ENCODE measurements around the gene CCDC33. TPM values are rescaled to one million over a fixed set of nuclear protein-coding genes. Genes with fewer than 3 reads are reported as not detected.

Gene CCDC33
- total and polyA plus RNA-seq, 2 experiments from 2014 or later = 2.6 to 2.8 TPM

DNA sequence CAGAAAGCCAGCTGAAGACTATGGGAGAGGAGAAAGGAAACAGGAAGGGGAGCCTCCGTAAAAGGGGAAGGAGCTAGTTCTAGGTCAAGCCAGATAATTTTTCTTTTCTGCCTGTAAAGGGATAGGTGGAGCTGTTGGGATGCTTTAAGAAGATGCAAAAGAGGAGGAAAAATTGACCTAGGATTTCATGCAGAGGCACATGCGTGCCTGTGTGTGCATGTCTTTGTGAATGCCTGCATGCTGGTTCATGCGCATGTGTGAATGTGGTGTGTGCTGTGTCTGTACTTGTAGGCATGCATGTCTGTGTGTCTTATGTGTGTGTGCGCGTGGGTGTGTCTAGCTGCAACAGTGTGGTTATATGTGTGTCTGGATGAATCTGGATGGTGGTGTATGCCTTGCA lies 27.3 kb downstream of the CCDC33 start:
- Mint-ChIP-seq H3K27ac (no peak overlapping the region), H3K9me3 (no peaks in the 10 kb centered on the region), H3K4me3 (peak overlapping the region; percentile 6; the same call in 2 of the 3 replicates), H3K27me3 (ENCODE audit: insufficient read depth, low read depth, poor library complexity) (peaks cover 21% of the 10 kb centered on the region), H3K4me1 (peaks cover 38% of the 10 kb centered on the region), H3K36me3 (ENCODE audit: low read depth) (no peaks in the 10 kb centered on the region)
- TF ChIP-seq, protein P1, sequence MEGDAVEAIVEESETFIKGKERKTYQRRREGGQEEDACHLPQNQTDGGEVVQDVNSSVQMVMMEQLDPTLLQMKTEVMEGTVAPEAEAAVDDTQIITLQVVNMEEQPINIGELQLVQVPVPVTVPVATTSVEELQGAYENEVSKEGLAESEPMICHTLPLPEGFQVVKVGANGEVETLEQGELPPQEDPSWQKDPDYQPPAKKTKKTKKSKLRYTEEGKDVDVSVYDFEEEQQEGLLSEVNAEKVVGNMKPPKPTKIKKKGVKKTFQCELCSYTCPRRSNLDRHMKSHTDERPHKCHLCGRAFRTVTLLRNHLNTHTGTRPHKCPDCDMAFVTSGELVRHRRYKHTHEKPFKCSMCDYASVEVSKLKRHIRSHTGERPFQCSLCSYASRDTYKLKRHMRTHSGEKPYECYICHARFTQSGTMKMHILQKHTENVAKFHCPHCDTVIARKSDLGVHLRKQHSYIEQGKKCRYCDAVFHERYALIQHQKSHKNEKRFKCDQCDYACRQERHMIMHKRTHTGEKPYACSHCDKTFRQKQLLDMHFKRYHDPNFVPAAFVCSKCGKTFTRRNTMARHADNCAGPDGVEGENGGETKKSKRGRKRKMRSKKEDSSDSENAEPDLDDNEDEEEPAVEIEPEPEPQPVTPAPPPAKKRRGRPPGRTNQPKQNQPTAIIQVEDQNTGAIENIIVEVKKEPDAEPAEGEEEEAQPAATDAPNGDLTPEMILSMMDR (conservative IDR thresholded peaks at IDR 0.05; ENCODE audit: low read depth in 2 of 2) = 0 out of 4 replicates have a peak, but pooled peaks of 1 of the 2 experiments have one; percentile 8
- no peak for TF ChIP-seq JUNB (IDR thresholded peaks at IDR 0.05; ENCODE audit: unreplicated experiment)
- Histone ChIP-seq H3K27me3 (ENCODE audit: insufficient read depth) (no peaks in the 10 kb centered on the region), H3K79me2 (replicated peaks; ENCODE audit: insufficient read depth) (no peaks in the 10 kb centered on the region), H2AFZ (no peak overlapping the region), H3K4me1 (ENCODE audit: insufficient read depth) (peaks cover 17% of the 10 kb centered on the region; the same call in 1 of the 2 replicates), H3K4me2 (0 out of 2 replicates have a peak overlapping the region, but pooled peaks have one; percentile 60), H3K27ac (ENCODE audit: low read depth) (no peak overlapping the region), H4K20me1 (replicated peaks; ENCODE audit: insufficient read depth) (no peaks in the 10 kb centered on the region), H3K4me3 (no peak overlapping the region), H3K9me2 (ENCODE audit: insufficient read depth) (no peaks in the 10 kb centered on the region), H3K36me3 (ENCODE audit: insufficient read depth) (no peaks in the 10 kb centered on the region), H3F3A (replicated peaks; ENCODE audit: low read depth) (no peaks in the 10 kb centered on the region)
- ATAC-seq (no peak), DNase-seq (ENCODE audit: low spot score) (no peak)

DNA sequence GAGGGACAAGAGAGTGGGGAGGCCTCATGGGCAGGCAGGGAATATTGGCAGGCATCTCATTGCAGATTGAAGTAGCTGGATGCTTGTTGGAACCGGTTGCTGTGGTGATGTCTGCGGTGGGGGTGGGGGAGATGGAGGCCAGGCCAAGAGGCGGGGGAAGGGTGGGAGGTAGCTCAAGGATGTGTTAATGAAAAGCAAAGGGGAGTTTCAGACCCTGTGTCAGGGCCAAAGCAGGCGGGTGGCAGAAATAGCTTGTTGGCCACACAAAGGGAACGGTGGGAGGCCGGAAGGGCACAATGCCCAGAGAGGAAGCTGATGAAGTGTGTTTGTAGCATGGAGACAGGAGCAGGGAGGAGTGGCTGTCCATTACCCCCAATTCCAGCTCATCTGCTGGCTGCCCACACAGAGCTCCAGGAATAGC lies 28.0 kb downstream of the CCDC33 start:
- Mint-ChIP-seq H3K27ac (no peak overlapping the region), H3K4me3 (peak overlapping the region; percentile 6; the same call in 1 of the 3 replicates), H3K36me3 (ENCODE audit: low read depth) (no peaks in the 10 kb centered on the region), H3K9me3 (no peaks in the 10 kb centered on the region), H3K27me3 (ENCODE audit: insufficient read depth, low read depth, poor library complexity) (peaks cover 19% of the 10 kb centered on the region), H3K4me1 (peaks cover 34% of the 10 kb centered on the region)
- no peak overlapping the region for H3K4me3 ChIP-seq
- peaks cover 17% of the 10 kb centered on the region; the same call in 1 of the 2 replicates for H3K4me1 ChIP-seq (ENCODE audit: insufficient read depth)
- H3K79me2 ChIP-seq (replicated peaks; ENCODE audit: insufficient read depth) = no peaks in the 10 kb centered on the region
- H4K20me1 ChIP-seq (replicated peaks; ENCODE audit: insufficient read depth) = no peaks in the 10 kb centered on the region
- H3K36me3 ChIP-seq (ENCODE audit: insufficient read depth) = no peaks in the 10 kb centered on the region
- no peak overlapping the region for H3K27ac ChIP-seq (ENCODE audit: low read depth)
- H3K27me3 ChIP-seq (ENCODE audit: insufficient read depth) = no peaks in the 10 kb centered on the region
- ATAC-seq = peak; percentile 76
- H3K9me2 ChIP-seq (ENCODE audit: insufficient read depth) = no peaks in the 10 kb centered on the region
- H3F3A ChIP-seq (replicated peaks; ENCODE audit: low read depth) = no peaks in the 10 kb centered on the region
- H3K4me2 ChIP-seq = peak overlapping the region; percentile 60; the same call in 1 of the 2 replicates
- H2AFZ ChIP-seq = no peak overlapping the region
- DNase-seq (ENCODE audit: low spot score) = peak; percentile 55
- no peak for TF ChIP-seq ZNF114 (CRISPR knock-in tag; IDR thresholded peaks at IDR 0.05)
- TF ChIP-seq EZH2phosphoT487 (IDR thresholded peaks at IDR 0.05; ENCODE audit: unreplicated experiment) = no peak
- TF ChIP-seq, protein P2, sequence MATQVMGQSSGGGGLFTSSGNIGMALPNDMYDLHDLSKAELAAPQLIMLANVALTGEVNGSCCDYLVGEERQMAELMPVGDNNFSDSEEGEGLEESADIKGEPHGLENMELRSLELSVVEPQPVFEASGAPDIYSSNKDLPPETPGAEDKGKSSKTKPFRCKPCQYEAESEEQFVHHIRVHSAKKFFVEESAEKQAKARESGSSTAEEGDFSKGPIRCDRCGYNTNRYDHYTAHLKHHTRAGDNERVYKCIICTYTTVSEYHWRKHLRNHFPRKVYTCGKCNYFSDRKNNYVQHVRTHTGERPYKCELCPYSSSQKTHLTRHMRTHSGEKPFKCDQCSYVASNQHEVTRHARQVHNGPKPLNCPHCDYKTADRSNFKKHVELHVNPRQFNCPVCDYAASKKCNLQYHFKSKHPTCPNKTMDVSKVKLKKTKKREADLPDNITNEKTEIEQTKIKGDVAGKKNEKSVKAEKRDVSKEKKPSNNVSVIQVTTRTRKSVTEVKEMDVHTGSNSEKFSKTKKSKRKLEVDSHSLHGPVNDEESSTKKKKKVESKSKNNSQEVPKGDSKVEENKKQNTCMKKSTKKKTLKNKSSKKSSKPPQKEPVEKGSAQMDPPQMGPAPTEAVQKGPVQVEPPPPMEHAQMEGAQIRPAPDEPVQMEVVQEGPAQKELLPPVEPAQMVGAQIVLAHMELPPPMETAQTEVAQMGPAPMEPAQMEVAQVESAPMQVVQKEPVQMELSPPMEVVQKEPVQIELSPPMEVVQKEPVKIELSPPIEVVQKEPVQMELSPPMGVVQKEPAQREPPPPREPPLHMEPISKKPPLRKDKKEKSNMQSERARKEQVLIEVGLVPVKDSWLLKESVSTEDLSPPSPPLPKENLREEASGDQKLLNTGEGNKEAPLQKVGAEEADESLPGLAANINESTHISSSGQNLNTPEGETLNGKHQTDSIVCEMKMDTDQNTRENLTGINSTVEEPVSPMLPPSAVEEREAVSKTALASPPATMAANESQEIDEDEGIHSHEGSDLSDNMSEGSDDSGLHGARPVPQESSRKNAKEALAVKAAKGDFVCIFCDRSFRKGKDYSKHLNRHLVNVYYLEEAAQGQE (IDR thresholded peaks at IDR 0.05; ENCODE audit: unreplicated experiment) = no peak
- TF ChIP-seq, protein P3, sequence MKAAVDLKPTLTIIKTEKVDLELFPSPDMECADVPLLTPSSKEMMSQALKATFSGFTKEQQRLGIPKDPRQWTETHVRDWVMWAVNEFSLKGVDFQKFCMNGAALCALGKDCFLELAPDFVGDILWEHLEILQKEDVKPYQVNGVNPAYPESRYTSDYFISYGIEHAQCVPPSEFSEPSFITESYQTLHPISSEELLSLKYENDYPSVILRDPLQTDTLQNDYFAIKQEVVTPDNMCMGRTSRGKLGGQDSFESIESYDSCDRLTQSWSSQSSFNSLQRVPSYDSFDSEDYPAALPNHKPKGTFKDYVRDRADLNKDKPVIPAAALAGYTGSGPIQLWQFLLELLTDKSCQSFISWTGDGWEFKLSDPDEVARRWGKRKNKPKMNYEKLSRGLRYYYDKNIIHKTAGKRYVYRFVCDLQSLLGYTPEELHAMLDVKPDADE (IDR thresholded peaks at IDR 0.05) = no peak
- no peak for TF ChIP-seq JUNB (IDR thresholded peaks at IDR 0.05; ENCODE audit: unreplicated experiment)
- TF ChIP-seq EZH2 (IDR thresholded peaks at IDR 0.05; ENCODE audit: low read depth, unreplicated experiment) = no peak
- TF ChIP-seq, protein P1 (conservative IDR thresholded peaks at IDR 0.05; ENCODE audit: low read depth in 2 of 2) = no peak

Data from GM23338 (cell line).